Measurements from ENCODE around the gene ARFGAP1.

Gene ARFGAP1

GRCh38 chr20:63327231-63327745 lies 54.7 kb downstream of the ARFGAP1 start:
- no peaks in the 10 kb centered on the region for H3K4me1 ChIP-seq (ENCODE audit: control insufficient read depth in 1 of 2, insufficient read depth in 2 of 2, low read length in 2 of 2)
- peaks cover 0 to 3% of the 10 kb centered on the region in 2 donors for H3K27me3 ChIP-seq (ENCODE audit: control insufficient read depth in 1 of 2, insufficient read depth in 2 of 2, low read length in 2 of 2)
- H3K36me3 ChIP-seq (ENCODE audit: control insufficient read depth in 1 of 2, insufficient read depth in 2 of 2, low read length in 2 of 2): no peaks in the 10 kb centered on the region
- no peak overlapping the region for H3K9ac ChIP-seq (ENCODE audit: low read depth in 1 of 2, low read length in 2 of 2)
- peaks cover 3 to 5% of the 10 kb centered on the region in 2 donors for H3K9me3 ChIP-seq (ENCODE audit: control insufficient read depth in 1 of 2, low read length in 2 of 2)
- no peak overlapping the region for H3K27ac ChIP-seq (ENCODE audit: low read depth, low read length)
- H3K4me3 ChIP-seq (ENCODE audit: low read depth in 1 of 2, low read length in 2 of 2): no peak overlapping the region

GRCh38 chr20:63328026-63328700 lies 55.5 kb downstream of the ARFGAP1 start:
- Histone ChIP-seq H3K9me3 (ENCODE audit: control insufficient read depth in 1 of 2, low read length in 2 of 2) (peaks cover 4 to 5% of the 10 kb centered on the region in 2 donors), H3K36me3 (ENCODE audit: control insufficient read depth in 1 of 2, insufficient read depth in 2 of 2, low read length in 2 of 2) (no peaks in the 10 kb centered on the region), H3K4me3 (ENCODE audit: low read depth in 1 of 2, low read length in 2 of 2) (no peak overlapping the region), H3K9ac (ENCODE audit: low read depth in 1 of 2, low read length in 2 of 2) (no peak overlapping the region), H3K27ac (ENCODE audit: low read depth, low read length) (no peak overlapping the region), H3K4me1 (ENCODE audit: control insufficient read depth in 1 of 2, insufficient read depth in 2 of 2, low read length in 2 of 2) (no peaks in the 10 kb centered on the region), H3K27me3 (ENCODE audit: control insufficient read depth in 1 of 2, insufficient read depth in 2 of 2, low read length in 2 of 2) (peaks cover 0 to 3% of the 10 kb centered on the region in 2 donors)

GRCh38 chr20:63328718-63329275 lies 56.2 kb downstream of the ARFGAP1 start:
- Histone ChIP-seq H3K4me3 (ENCODE audit: low read depth in 1 of 2, low read length in 2 of 2) (no peak overlapping the region), H3K4me1 (ENCODE audit: control insufficient read depth in 1 of 2, insufficient read depth in 2 of 2, low read length in 2 of 2) (no peaks in the 10 kb centered on the region), H3K27me3 (ENCODE audit: control insufficient read depth in 1 of 2, insufficient read depth in 2 of 2, low read length in 2 of 2) (no peaks in the 10 kb centered on the region), H3K36me3 (ENCODE audit: control insufficient read depth in 1 of 2, insufficient read depth in 2 of 2, low read length in 2 of 2) (no peaks in the 10 kb centered on the region), H3K27ac (ENCODE audit: low read depth, low read length) (no peak overlapping the region), H3K9me3 (ENCODE audit: control insufficient read depth in 1 of 2, low read length in 2 of 2) (peaks cover 4 to 5% of the 10 kb centered on the region in 2 donors), H3K9ac (ENCODE audit: low read depth in 1 of 2, low read length in 2 of 2) (no peak overlapping the region)

GRCh38 chr20:63329331-63330083 lies 56.9 kb downstream of the ARFGAP1 start:
- H3K4me1 ChIP-seq (ENCODE audit: control insufficient read depth in 1 of 2, insufficient read depth in 2 of 2, low read length in 2 of 2): no peaks in the 10 kb centered on the region
- H3K27me3 ChIP-seq (ENCODE audit: control insufficient read depth in 1 of 2, insufficient read depth in 2 of 2, low read length in 2 of 2): peaks cover 0 to 3% of the 10 kb centered on the region in 2 donors
- no peak overlapping the region for H3K27ac ChIP-seq (ENCODE audit: low read depth, low read length)
- H3K4me3 ChIP-seq (ENCODE audit: low read depth in 1 of 2, low read length in 2 of 2): no peak overlapping the region
- no peak overlapping the region for H3K9ac ChIP-seq (ENCODE audit: low read depth in 1 of 2, low read length in 2 of 2)
- no peaks in the 10 kb centered on the region for H3K36me3 ChIP-seq (ENCODE audit: control insufficient read depth in 1 of 2, insufficient read depth in 2 of 2, low read length in 2 of 2)
- H3K9me3 ChIP-seq (ENCODE audit: control insufficient read depth in 1 of 2, low read length in 2 of 2): peaks cover 4 to 5% of the 10 kb centered on the region in 2 donors

GRCh38 chr20:63330084-63330760 lies 57.6 kb downstream of the ARFGAP1 start:
- peaks cover 0 to 3% of the 10 kb centered on the region in 2 donors for H3K27me3 ChIP-seq (ENCODE audit: control insufficient read depth in 1 of 2, insufficient read depth in 2 of 2, low read length in 2 of 2)
- H3K4me1 ChIP-seq (ENCODE audit: control insufficient read depth in 1 of 2, insufficient read depth in 2 of 2, low read length in 2 of 2): no peaks in the 10 kb centered on the region
- peaks cover 4 to 5% of the 10 kb centered on the region in 2 donors for H3K9me3 ChIP-seq (ENCODE audit: control insufficient read depth in 1 of 2, low read length in 2 of 2)
- H3K9ac ChIP-seq (ENCODE audit: low read depth in 1 of 2, low read length in 2 of 2): no peak overlapping the region
- H3K36me3 ChIP-seq (ENCODE audit: control insufficient read depth in 1 of 2, insufficient read depth in 2 of 2, low read length in 2 of 2): no peaks in the 10 kb centered on the region
- H3K27ac ChIP-seq (ENCODE audit: low read depth, low read length): no peak overlapping the region
- H3K4me3 ChIP-seq (ENCODE audit: low read depth in 1 of 2, low read length in 2 of 2): no peak overlapping the region

- Histone ChIP-seq H3K4me1 (ENCODE audit: control insufficient read depth in 1 of 2, insufficient read depth in 2 of 2, low read length in 2 of 2) (no peaks in the 10 kb centered on the region), H3K36me3 (ENCODE audit: control insufficient read depth in 1 of 2, insufficient read depth in 2 of 2, low read length in 2 of 2) (no peaks in the 10 kb centered on the region)
Measured at GRCh38 chr20:63330940-63331339, 58.3 kb downstream of the ARFGAP1 start.

GRCh38 chr20:63331741-63332400 lies 59.3 kb downstream of the ARFGAP1 start:
- no peak overlapping the region for H3K9ac ChIP-seq (ENCODE audit: low read depth in 1 of 2, low read length in 2 of 2)
- peaks cover 3% of the 10 kb centered on the region in 2 donors for H3K27me3 ChIP-seq (ENCODE audit: control insufficient read depth in 1 of 2, insufficient read depth in 2 of 2, low read length in 2 of 2)
- no peak overlapping the region for H3K27ac ChIP-seq (ENCODE audit: low read depth, low read length)
- no peak overlapping the region for H3K4me3 ChIP-seq (ENCODE audit: low read depth in 1 of 2, low read length in 2 of 2)
- H3K36me3 ChIP-seq (ENCODE audit: control insufficient read depth in 1 of 2, insufficient read depth in 2 of 2, low read length in 2 of 2): no peaks in the 10 kb centered on the region
- H3K9me3 ChIP-seq (ENCODE audit: control insufficient read depth in 1 of 2, low read length in 2 of 2): peaks cover 4 to 5% of the 10 kb centered on the region in 2 donors
- H3K4me1 ChIP-seq (ENCODE audit: control insufficient read depth in 1 of 2, insufficient read depth in 2 of 2, low read length in 2 of 2): no peaks in the 10 kb centered on the region

More at GRCh38 chr20:63330940-63331339, 58.3 kb downstream of the ARFGAP1 start:
- H3K4me3 ChIP-seq (ENCODE audit: low read depth in 1 of 2, low read length in 2 of 2): no peak overlapping the region
- H3K9ac ChIP-seq (ENCODE audit: low read depth in 1 of 2, low read length in 2 of 2): no peak overlapping the region
- peaks cover 4 to 5% of the 10 kb centered on the region in 2 donors for H3K9me3 ChIP-seq (ENCODE audit: control insufficient read depth in 1 of 2, low read length in 2 of 2)
- H3K27me3 ChIP-seq (ENCODE audit: control insufficient read depth in 1 of 2, insufficient read depth in 2 of 2, low read length in 2 of 2): peaks cover 0 to 3% of the 10 kb centered on the region in 2 donors
- H3K27ac ChIP-seq (ENCODE audit: low read depth, low read length): no peak overlapping the region

GRCh38 chr20:63332488-63333240 lies 60.1 kb downstream of the ARFGAP1 start:
- Histone ChIP-seq H3K27me3 (ENCODE audit: control insufficient read depth in 1 of 2, insufficient read depth in 2 of 2, low read length in 2 of 2) (peaks cover 3% of the 10 kb centered on the region in 2 donors), H3K36me3 (ENCODE audit: control insufficient read depth in 1 of 2, insufficient read depth in 2 of 2, low read length in 2 of 2) (no peaks in the 10 kb centered on the region), H3K9me3 (ENCODE audit: control insufficient read depth in 1 of 2, low read length in 2 of 2) (peaks cover 4 to 5% of the 10 kb centered on the region in 2 donors), H3K4me1 (ENCODE audit: control insufficient read depth in 1 of 2, insufficient read depth in 2 of 2, low read length in 2 of 2) (no peaks in the 10 kb centered on the region), H3K4me3 (ENCODE audit: low read depth in 1 of 2, low read length in 2 of 2) (no peak overlapping the region), H3K9ac (ENCODE audit: low read depth in 1 of 2, low read length in 2 of 2) (no peak overlapping the region), H3K27ac (ENCODE audit: low read depth, low read length) (no peak overlapping the region)

GRCh38 chr20:63333241-63333836 lies 60.7 kb downstream of the ARFGAP1 start:
- Histone ChIP-seq H3K9me3 (ENCODE audit: control insufficient read depth in 1 of 2, low read length in 2 of 2) (peaks cover 4 to 5% of the 10 kb centered on the region in 2 donors), H3K27ac (ENCODE audit: low read depth, low read length) (no peak overlapping the region), H3K9ac (ENCODE audit: low read depth in 1 of 2, low read length in 2 of 2) (no peak overlapping the region), H3K27me3 (ENCODE audit: control insufficient read depth in 1 of 2, insufficient read depth in 2 of 2, low read length in 2 of 2) (peaks cover 3% of the 10 kb centered on the region in 2 donors), H3K4me3 (ENCODE audit: low read depth in 1 of 2, low read length in 2 of 2) (no peak overlapping the region), H3K36me3 (ENCODE audit: control insufficient read depth in 1 of 2, insufficient read depth in 2 of 2, low read length in 2 of 2) (no peaks in the 10 kb centered on the region), H3K4me1 (ENCODE audit: control insufficient read depth in 1 of 2, insufficient read depth in 2 of 2, low read length in 2 of 2) (no peaks in the 10 kb centered on the region)

Measured in duodenal mucosa (tissue), 2 donors.